Type B pancreatic cell (in vitro differentiated cells): Measurements from ENCODE around the gene BBC3. TPM values are rescaled to one million over a fixed set of nuclear protein-coding genes. Genes with fewer than 3 reads are reported as not detected.

ENCODE experiments used
- DNase-seq: peaks from one replicate; pipeline ENCODE4 v3.0.0; 2021; ENCODE audit warnings: mixed read lengths; ENCODE audit not compliant: unreplicated experiment; ENCODE audit errors: extremely low spot score
- H3K27ac Mint-ChIP-seq: 2 replicates; pipeline ENCODE4 v1.8.0; 2021; ENCODE audit warnings: mild to moderate bottlenecking, mixed read lengths
- H3K27me3 Mint-ChIP-seq: 2 replicates; pipeline ENCODE4 v1.8.0; 2021; ENCODE audit warnings: mixed read lengths
- H3K36me3 Mint-ChIP-seq: 2 replicates; pipeline ENCODE4 v1.8.0; 2021; ENCODE audit warnings: mixed read lengths
- H3K4me1 Mint-ChIP-seq: one replicate; pipeline ENCODE4 v1.8.0; 2021; ENCODE audit warnings: mixed read lengths; ENCODE audit not compliant: unreplicated experiment
- H3K4me3 Mint-ChIP-seq: 2 replicates; pipeline ENCODE4 v1.8.0; 2021; ENCODE audit warnings: mild to moderate bottlenecking, mixed read lengths
- H3K9me3 Mint-ChIP-seq: 2 replicates; pipeline ENCODE4 v1.8.0; 2021; ENCODE audit warnings: mixed read lengths
- CTCF ChIP-seq: fragments of 200-600 bp; sonication (generic); conservative IDR thresholded peaks from 2 replicates; pipeline ENCODE4 v1.5.0; 2021; ENCODE audit warnings: antibody characterized with exemption, mild to moderate bottlenecking
- total RNA-seq: library from RNA; stranded (reverse); gene quantifications from 2 replicates; pipeline ENCODE4 v1.2.1, GENCODE V29; 2021; ENCODE audit warnings: low replicate concordance

Gene BBC3
- total RNA-seq, 1 donor from 2014 or later, result 14.8 TPM

GRCh38 chr19:47243776-47244547 is 13.0 kb upstream of the BBC3 start:
- Mint-ChIP-seq H3K4me3 (peak overlapping the region; percentile 81), H3K9me3 (no peaks in the 10 kb centered on the region), H3K27me3 (peaks cover 18% of the 10 kb centered on the region), H3K4me1 (peaks cover 7% of the 10 kb centered on the region), H3K36me3 (no peaks in the 10 kb centered on the region), H3K27ac (no peak overlapping the region)
- TF ChIP-seq CTCF, result peak; percentile 99
- peak; percentile 98 for DNase-seq

GRCh38 chr19:47243364-47243775 is 12.4 kb upstream of the BBC3 start:
- Mint-ChIP-seq H3K27me3 (peaks cover 21% of the 10 kb centered on the region), H3K27ac (no peak overlapping the region), H3K9me3 (no peaks in the 10 kb centered on the region), H3K36me3 (no peaks in the 10 kb centered on the region), H3K4me3 (peak overlapping the region; percentile 66), H3K4me1 (peaks cover 9% of the 10 kb centered on the region)
- no peak for DNase-seq
- no peak for TF ChIP-seq CTCF

- Mint-ChIP-seq H3K36me3 (no peaks in the 10 kb centered on the region), H3K27ac (no peak overlapping the region), H3K4me3 (no peak overlapping the region), H3K9me3 (no peaks in the 10 kb centered on the region), H3K4me1 (peaks cover 4% of the 10 kb centered on the region), H3K27me3 (peaks cover 19% of the 10 kb centered on the region)
- no peak for DNase-seq
- TF ChIP-seq CTCF, result no peak
These were observed 11.0 kb upstream of the BBC3 start for GRCh38 chr19:47241919-47242577.

GRCh38 chr19:47240996-47241918 is 10.3 kb upstream of the BBC3 start:
- H3K27ac Mint-ChIP-seq, result no peak overlapping the region
- H3K27me3 Mint-ChIP-seq, result peaks cover 19% of the 10 kb centered on the region
- no peaks in the 10 kb centered on the region for H3K36me3 Mint-ChIP-seq
- peaks cover 4% of the 10 kb centered on the region for H3K4me1 Mint-ChIP-seq
- no peak for DNase-seq
- no peak overlapping the region for H3K4me3 Mint-ChIP-seq
- TF ChIP-seq CTCF, result no peak
- no peaks in the 10 kb centered on the region for H3K9me3 Mint-ChIP-seq

- Mint-ChIP-seq H3K4me1 (peaks cover 4% of the 10 kb centered on the region), H3K9me3 (no peaks in the 10 kb centered on the region), H3K36me3 (no peaks in the 10 kb centered on the region), H3K27ac (no peak overlapping the region), H3K27me3 (peaks cover 22% of the 10 kb centered on the region), H3K4me3 (peak overlapping the region; percentile 58)
- DNase-seq, result no peak
- TF ChIP-seq CTCF, result no peak
These were observed 9.6 kb upstream of the BBC3 start for GRCh38 chr19:47240556-47240955.
